H9 (cell line): ENCODE data around the gene ATP6AP1. TPM values are rescaled to one million over a fixed set of nuclear protein-coding genes. Genes with fewer than 3 reads are reported as not detected.

Experiments used
- DNase-seq: peaks from one replicate; pipeline ENCODE4 v3.0.0-alpha.2; 2017
- H2AFZ ChIP-seq: one replicate; pipeline ENCODE4 v1.6.1; 2013; ENCODE audit warnings: mild to moderate bottlenecking, low read length, control low read depth, moderate library complexity
- H2AK5ac ChIP-seq: 2 replicates; pipeline ENCODE4 v1.6.1; 2013; ENCODE audit warnings: low read length, control low read depth, mixed read lengths; ENCODE audit not compliant: insufficient read length
- H2BK120ac ChIP-seq: one replicate; pipeline ENCODE4 v1.6.1; 2013; ENCODE audit warnings: low read depth, mild to moderate bottlenecking, low read length, control low read depth, inconsistent platforms; ENCODE audit not compliant: poor library complexity, severe bottlenecking
- H2BK12ac ChIP-seq: 2 replicates; pipeline ENCODE4 v1.6.1; 2013; ENCODE audit warnings: low read length, control low read depth, mixed read lengths, low read depth; ENCODE audit not compliant: insufficient read length
- H2BK15ac ChIP-seq: 2 replicates; pipeline ENCODE4 v1.6.1; 2013; ENCODE audit warnings: low read depth, low read length, control low read depth
- H2BK20ac ChIP-seq: one replicate; pipeline ENCODE4 v1.6.1; 2013; ENCODE audit warnings: low read depth, mild to moderate bottlenecking, low read length, control low read depth, inconsistent platforms; ENCODE audit not compliant: poor library complexity, severe bottlenecking
- H2BK5ac ChIP-seq: 2 replicates; pipeline ENCODE4 v1.6.1; 2013; ENCODE audit warnings: low read length, control low read depth, mixed read lengths; ENCODE audit not compliant: insufficient read length
- H3K14ac ChIP-seq: 2 replicates; pipeline ENCODE4 v1.6.1; 2013; ENCODE audit warnings: low read length, control low read depth; ENCODE audit not compliant: insufficient read depth
- H3K18ac ChIP-seq: 2 replicates; pipeline ENCODE4 v1.6.1; 2013; ENCODE audit warnings: low read depth, mild to moderate bottlenecking, mixed read lengths, low read length, control low read depth; ENCODE audit not compliant: insufficient read length
- H3K23ac ChIP-seq: 2 replicates; pipeline ENCODE4 v1.6.1; 2013; ENCODE audit warnings: low read length, control low read depth, mixed read lengths, low read depth; ENCODE audit not compliant: insufficient read length
- H3K23me2 ChIP-seq: 2 replicates; pipeline ENCODE4 v1.6.1; 2013; ENCODE audit warnings: low read depth, mild to moderate bottlenecking, mixed read lengths, low read length, control low read depth; ENCODE audit not compliant: insufficient read length, poor library complexity, severe bottlenecking
- H3K27ac ChIP-seq: 2 replicates; pipeline ENCODE4 v1.5.1; 2013; ENCODE audit warnings: low read length, control low read depth, mixed read lengths, low read depth; ENCODE audit not compliant: insufficient read length
- H3K27me3 ChIP-seq: 2 replicates; pipeline ENCODE4 v1.6.1; 2013; ENCODE audit warnings: low read length, control low read depth, inconsistent platforms; ENCODE audit not compliant: insufficient read depth
- H3K4ac ChIP-seq: 2 replicates; pipeline ENCODE4 v1.6.1; 2013; ENCODE audit warnings: low read depth, mild to moderate bottlenecking, control low read depth, inconsistent platforms, low read length, moderate library complexity
- H3K4me1 ChIP-seq: 2 replicates; pipeline ENCODE4 v1.6.1; 2013; ENCODE audit warnings: low read length, control low read depth, inconsistent platforms; ENCODE audit not compliant: insufficient read depth
- H3K4me2 ChIP-seq: 2 replicates; pipeline ENCODE4 v1.6.1; 2013; ENCODE audit warnings: low read length, control low read depth, mixed read lengths; ENCODE audit not compliant: insufficient read length, insufficient read depth
- H3K56ac ChIP-seq: 2 replicates; pipeline ENCODE4 v1.6.1; 2013; ENCODE audit warnings: low read depth, mild to moderate bottlenecking, mixed read lengths, low read length, control low read depth; ENCODE audit not compliant: insufficient read length
- H3K79me1 ChIP-seq: 2 replicates; pipeline ENCODE4 v1.6.1; 2013; ENCODE audit warnings: low read depth, mild to moderate bottlenecking, moderate library complexity, low read length, control low read depth, inconsistent platforms; ENCODE audit not compliant: insufficient read depth, poor library complexity, severe bottlenecking
- H3K79me2 ChIP-seq: 2 replicates; pipeline ENCODE4 v1.6.1; 2013; ENCODE audit warnings: low read length, control low read depth, inconsistent platforms; ENCODE audit not compliant: insufficient read depth
- H3K9ac ChIP-seq: 2 replicates; pipeline ENCODE4 v1.6.1; 2013; ENCODE audit warnings: low read length, control low read depth, mixed read lengths; ENCODE audit not compliant: insufficient read length; ENCODE audit errors: extremely low read depth
- H3K9me3 ChIP-seq: one replicate; pipeline ENCODE4 v1.6.1; 2013; ENCODE audit warnings: low read depth, low read length, inconsistent platforms; ENCODE audit not compliant: control insufficient read depth
- H3T11ph ChIP-seq: one replicate; pipeline ENCODE4 v1.6.1; 2013; ENCODE audit warnings: mild to moderate bottlenecking, low read length, control low read depth, inconsistent platforms
- H4K20me1 ChIP-seq: one replicate; pipeline ENCODE4 v1.6.1; 2013; ENCODE audit not compliant: control insufficient read depth, insufficient read length, insufficient read depth
- H4K5ac ChIP-seq: 2 replicates; pipeline ENCODE4 v1.6.1; 2013; ENCODE audit warnings: low read depth, mild to moderate bottlenecking, mixed read lengths, low read length, control low read depth; ENCODE audit not compliant: insufficient read length
- H4K8ac ChIP-seq: replicated peaks from 2 replicates; pipeline ENCODE4 v1.6.1; 2013; ENCODE audit warnings: low read length, control low read depth, mixed read lengths, low read depth; ENCODE audit not compliant: insufficient read length
- H4K91ac ChIP-seq: 2 replicates; pipeline ENCODE4 v1.6.1; 2013; ENCODE audit warnings: low read depth, mild to moderate bottlenecking, moderate library complexity, mixed read lengths, low read length, control low read depth; ENCODE audit not compliant: insufficient read length
- H3K27ac Mint-ChIP-seq, 3 experiments: 2 replicates in 2 of 3; 3 replicates in 1 of 3; pipeline ENCODE4 v1.8.0; 2020 to 2021; ENCODE audit warnings: mixed read lengths in 3 of 3, mild to moderate bottlenecking in 1 of 3, moderate library complexity in 1 of 3
- H3K27me3 Mint-ChIP-seq: 2 replicates; pipeline ENCODE4 v1.8.0; 2021; ENCODE audit warnings: low read depth, mild to moderate bottlenecking, moderate library complexity, mixed read lengths
- H3K36me3 Mint-ChIP-seq, 3 experiments: 2 replicates in 2 of 3; 3 replicates in 1 of 3; pipeline ENCODE4 v1.8.0; 2020 to 2021; ENCODE audit warnings: low read depth in 3 of 3, mixed read lengths in 3 of 3; ENCODE audit not compliant: insufficient read depth in 1 of 3
- H3K4me1 Mint-ChIP-seq, 2 experiments: 2 replicates each; pipeline ENCODE4 v1.8.0; 2020; ENCODE audit warnings: mixed read lengths in 2 of 2
- H3K4me3 Mint-ChIP-seq, 2 experiments: 2 replicates in 1 of 2; 3 replicates in 1 of 2; pipeline ENCODE4 v1.8.0; 2020 to 2021; ENCODE audit warnings: mild to moderate bottlenecking in 2 of 2, mixed read lengths in 2 of 2, moderate library complexity in 1 of 2
- H3K9me3 Mint-ChIP-seq, 2 experiments: 2 replicates in 1 of 2; 3 replicates in 1 of 2; pipeline ENCODE4 v1.8.0; 2020; ENCODE audit warnings: mild to moderate bottlenecking in 2 of 2, mixed read lengths in 2 of 2, moderate library complexity in 1 of 2
- WGBS: extraction: QIAGEN DNeasy Blood & Tissue Kit; methylation state at CpG from one replicate; pipeline ENCODE4 v1.1.7; 2013; ENCODE audit warnings: missing lambda C conversion rate, low lambda C conversion rate, mixed read lengths; ENCODE audit not compliant: insufficient read length; ENCODE audit errors: extremely low coverage; 5-methylcytosine and 5-hydroxymethylcytosine counted together
- total RNA-seq: library from RNA; stranded (reverse); gene quantifications from 2 replicates; pipeline ENCODE4 v1.2.1, GENCODE V29; 2021
- TF ChIP-seq, protein P1 (sequence below): fragments of 200-600 bp; sonication (generic); conservative IDR thresholded peaks from 3 replicates; pipeline ENCODE4 v1.8.0; 2021; ENCODE audit warnings: antibody characterized with exemption, mild to moderate bottlenecking

Gene ATP6AP1
- total RNA-seq, 1 experiment from 2014 or later: 45.6 TPM

- Histone ChIP-seq H3K4me1 (no peaks in the 10 kb centered on the region), H3K79me1 (no peaks in the 10 kb centered on the region), H3K23ac (no peak overlapping the region), H3K9me3 (peaks cover 24% of the 10 kb centered on the region), H3K18ac (no peak overlapping the region), H3K56ac (no peak overlapping the region), H2AK5ac (no peak overlapping the region), H4K5ac (no peak overlapping the region), H2BK120ac (no peak overlapping the region), H4K20me1 (no peaks in the 10 kb centered on the region), H3K9ac (no peak overlapping the region), H3K4ac (no peak overlapping the region), H2AFZ (no peak overlapping the region), H2BK5ac (no peak overlapping the region), H4K91ac (no peak overlapping the region), H3K4me2 (no peak overlapping the region), H2BK20ac (no peak overlapping the region), H3K27me3 (no peaks in the 10 kb centered on the region; the same call in 1 of the 2 replicates), H3K23me2 (peaks cover 8% of the 10 kb centered on the region), H4K8ac (no peak overlapping the region), H3K27ac (no peak overlapping the region), H3K14ac (no peak overlapping the region), H2BK15ac (no peak overlapping the region), H2BK12ac (no peak overlapping the region), H3T11ph (no peak overlapping the region), H3K79me2 (no peaks in the 10 kb centered on the region)
- no peak for DNase-seq
- H3K4me1 Mint-ChIP-seq: peaks cover 0 to 5% of the 10 kb centered on the region in 2 experiments; a peak in 1 of 4 replicates
- WGBS: no CpG with 5 or more reads among the region's 8 CpGs
- no peak overlapping the region for H3K4me3 Mint-ChIP-seq
- TF ChIP-seq, protein P1, sequence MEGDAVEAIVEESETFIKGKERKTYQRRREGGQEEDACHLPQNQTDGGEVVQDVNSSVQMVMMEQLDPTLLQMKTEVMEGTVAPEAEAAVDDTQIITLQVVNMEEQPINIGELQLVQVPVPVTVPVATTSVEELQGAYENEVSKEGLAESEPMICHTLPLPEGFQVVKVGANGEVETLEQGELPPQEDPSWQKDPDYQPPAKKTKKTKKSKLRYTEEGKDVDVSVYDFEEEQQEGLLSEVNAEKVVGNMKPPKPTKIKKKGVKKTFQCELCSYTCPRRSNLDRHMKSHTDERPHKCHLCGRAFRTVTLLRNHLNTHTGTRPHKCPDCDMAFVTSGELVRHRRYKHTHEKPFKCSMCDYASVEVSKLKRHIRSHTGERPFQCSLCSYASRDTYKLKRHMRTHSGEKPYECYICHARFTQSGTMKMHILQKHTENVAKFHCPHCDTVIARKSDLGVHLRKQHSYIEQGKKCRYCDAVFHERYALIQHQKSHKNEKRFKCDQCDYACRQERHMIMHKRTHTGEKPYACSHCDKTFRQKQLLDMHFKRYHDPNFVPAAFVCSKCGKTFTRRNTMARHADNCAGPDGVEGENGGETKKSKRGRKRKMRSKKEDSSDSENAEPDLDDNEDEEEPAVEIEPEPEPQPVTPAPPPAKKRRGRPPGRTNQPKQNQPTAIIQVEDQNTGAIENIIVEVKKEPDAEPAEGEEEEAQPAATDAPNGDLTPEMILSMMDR: no peak
- H3K9me3 Mint-ChIP-seq: peaks cover 48 to 79% of the 10 kb centered on the region in 2 experiments
- H3K36me3 Mint-ChIP-seq: peaks cover 18 to 38% (median 32%) of the 10 kb centered on the region in 3 experiments
- peaks cover 2% of the 10 kb centered on the region for H3K27me3 Mint-ChIP-seq
- H3K27ac Mint-ChIP-seq: no peak overlapping the region
These were observed 33.9 kb downstream of the ATP6AP1 start for GRCh38 chrX:154462396-154462795.
